DMS53 treated with DMSO at 0.1 percent for 48 hours (cell line): Measurements from ENCODE around the gene MAML2.

Experiments
- DNase-seq: peaks from one replicate; lab custom pipeline; 2025; ENCODE audit not compliant: unreplicated experiment; lab: John Stamatoyannopoulos, UW

MAML2 gene

DNA sequence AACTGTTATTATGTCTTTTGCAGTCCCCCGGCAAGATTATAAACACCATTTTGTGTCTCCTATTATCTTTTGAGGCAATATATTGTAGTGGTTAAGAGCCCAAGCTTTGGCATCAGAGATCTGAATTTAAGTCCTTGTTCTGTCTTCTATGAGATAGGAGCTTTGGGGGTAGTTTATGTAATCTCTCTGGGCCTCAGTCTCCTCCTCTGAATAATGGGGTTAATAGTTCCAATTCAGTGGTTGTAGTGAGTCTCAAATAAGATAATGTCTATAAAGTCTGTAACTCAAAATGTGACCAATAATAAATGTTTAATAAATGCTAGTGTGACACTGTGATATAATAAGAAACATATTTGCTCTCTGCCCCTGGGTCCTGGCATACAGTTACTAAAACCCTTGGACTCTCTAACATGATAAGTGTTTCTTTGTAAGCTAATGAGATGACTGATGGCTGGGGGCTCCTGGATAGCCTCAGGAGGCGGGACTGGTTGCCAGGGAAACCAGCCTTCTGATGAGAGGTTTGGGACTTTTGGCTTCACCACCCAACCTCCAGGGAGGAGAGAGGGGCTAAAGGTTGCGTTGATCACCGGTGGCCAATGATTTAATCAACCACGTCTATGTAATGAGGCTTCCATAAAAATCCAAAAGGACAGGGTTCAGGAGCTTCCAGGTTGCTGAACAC is 235.7 kb downstream of the MAML2 start:
- no peak for DNase-seq

DNA sequence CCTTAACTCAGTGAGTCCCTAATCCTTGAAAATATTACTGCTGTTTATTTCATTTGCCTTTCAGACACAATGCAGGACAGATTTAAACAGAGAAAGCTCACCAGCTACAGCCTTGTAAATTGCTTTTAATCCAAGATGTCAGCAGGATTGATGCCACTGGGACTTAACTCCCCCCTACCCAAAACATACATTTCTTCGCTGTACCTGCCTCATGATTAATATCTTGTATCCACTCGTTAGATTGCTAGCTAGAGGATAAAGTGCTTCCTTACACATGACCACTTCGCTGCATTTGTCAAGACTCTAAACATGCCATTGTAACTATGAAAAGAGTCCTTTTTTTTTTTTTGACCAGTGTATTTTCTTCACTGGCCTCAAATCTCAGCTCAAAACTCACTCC is 236.3 kb downstream of the MAML2 start:
- no peak for DNase-seq

DNA sequence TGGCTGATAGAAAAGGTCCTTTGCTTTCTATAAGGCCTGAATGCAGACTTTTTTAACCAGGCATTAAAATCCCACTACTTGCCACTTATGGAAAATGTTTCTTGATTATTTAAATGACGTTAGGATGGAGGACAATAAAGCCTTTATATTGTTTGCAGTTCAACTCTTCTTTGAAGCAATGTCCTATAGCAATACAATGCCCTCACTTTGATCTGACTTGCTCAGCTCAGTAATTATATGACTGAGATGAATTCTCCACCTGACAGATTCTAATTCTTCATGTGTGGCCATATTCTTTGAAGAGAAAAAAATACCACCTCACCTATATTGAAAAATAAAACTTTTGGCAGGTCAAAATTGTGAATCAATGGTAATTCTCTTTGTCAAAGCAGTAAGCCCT is 237.1 kb downstream of the MAML2 start:
- DNase-seq = no peak

DNA sequence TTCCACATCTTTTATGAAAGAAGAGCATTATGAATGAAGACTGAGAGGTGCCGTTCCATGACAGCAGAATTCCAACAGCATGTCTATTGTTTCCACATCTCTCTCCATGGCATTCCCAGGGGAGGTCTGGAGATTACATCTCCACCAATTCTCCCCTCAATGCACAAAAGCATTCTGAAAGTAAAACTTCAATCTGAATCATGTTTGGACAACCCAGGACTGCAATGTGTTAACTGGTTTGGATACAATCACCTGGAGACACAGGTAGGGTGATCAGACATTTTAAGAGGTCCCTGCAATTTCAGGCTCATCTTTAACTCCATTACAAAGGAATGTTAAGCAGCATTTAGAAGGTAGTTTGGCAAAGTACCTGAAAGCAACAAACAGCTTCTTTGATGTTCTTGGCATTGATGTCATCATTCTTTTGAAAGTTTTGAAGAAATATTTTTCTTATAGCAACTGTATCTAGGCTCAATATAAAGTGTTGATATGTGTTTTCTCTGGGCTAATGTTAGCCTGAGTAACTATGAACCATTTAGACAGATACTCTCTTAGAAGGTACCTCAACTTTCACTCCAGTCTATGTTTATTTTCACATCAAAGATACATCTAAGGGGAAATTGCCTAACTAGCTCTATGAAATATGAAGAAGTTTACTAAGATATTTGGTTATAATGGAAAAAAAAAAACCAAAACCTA is 237.6 kb downstream of the MAML2 start:
- DNase-seq = no peak

DNA sequence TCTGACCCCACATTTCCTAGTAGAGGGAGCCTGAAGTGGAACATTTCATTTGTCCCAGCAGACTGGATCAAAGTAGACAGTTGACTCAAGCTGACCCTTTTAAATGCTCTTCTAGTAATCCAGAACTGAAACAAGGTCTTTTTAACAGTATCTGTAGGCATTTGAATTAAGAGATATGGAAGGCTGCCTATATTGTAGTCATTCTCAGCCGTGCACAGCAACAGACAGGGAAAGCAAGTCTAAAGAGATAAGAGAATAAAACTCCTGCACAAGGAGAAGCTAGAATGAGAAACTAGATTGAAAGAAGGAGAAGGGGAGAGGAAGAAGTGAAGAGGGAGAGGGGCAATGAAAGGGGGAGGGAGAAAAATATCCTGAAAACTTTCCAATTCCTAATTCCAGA is 238.5 kb downstream of the MAML2 start:
- DNase-seq = no peak

DNA sequence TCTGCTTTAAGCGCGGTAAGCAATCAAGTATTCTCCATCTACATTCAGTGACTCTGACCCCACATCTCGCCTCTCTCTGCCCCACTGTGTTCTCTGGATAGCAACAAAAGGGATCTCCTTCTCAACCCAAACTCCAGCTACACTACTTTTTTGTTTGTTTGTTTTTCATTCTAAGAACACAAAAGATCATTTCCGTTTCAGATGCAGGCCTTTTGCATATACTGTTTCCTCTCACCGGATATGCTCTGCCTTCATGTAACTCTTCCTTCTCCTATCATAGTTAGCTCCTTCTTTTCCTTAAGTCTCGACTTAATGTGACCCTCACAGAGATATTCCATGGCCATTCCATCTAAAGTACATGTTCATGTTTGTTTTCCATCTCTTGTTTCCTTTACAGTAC is 239.3 kb downstream of the MAML2 start:
- no peak for DNase-seq

DNA sequence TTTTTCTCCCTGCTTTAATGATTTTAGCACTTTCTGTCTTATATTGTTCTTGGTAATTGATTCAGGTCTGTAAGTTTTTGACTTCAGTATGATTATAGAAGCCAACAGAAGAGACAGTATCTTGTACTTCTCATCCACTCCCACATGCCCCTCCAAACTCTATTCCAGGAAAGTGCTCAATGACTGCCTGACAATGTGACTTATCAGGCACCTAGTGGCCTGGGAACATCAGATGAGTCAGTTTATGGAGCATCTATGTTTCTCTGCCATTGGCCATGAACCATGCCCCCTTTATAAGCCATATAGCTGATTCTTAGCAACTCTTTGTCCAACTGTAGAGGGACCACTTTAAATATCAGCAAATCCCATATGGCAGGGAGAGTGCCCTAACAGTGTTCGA is 239.9 kb downstream of the MAML2 start:
- no peak for DNase-seq

DNA sequence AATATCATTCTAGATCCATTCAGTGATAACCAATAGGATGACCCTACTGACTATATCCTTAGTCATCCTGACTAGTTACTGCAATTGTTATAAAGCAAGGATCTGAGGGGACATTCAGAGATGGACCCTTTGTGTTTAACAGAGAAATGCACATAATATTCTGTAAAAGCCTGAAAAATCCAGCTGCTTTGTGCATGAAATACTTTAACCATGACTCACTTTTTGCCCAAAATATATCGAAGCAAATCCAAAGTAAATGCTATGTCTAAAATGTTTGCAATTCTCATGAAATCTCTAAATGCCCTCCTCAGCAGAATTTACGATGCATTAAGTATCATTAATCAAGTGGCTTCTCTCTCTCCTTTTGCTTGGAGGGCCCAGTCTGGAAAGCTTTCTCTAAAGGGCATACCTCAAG is 240.3 kb downstream of the MAML2 start:
- no peak for DNase-seq

DNA sequence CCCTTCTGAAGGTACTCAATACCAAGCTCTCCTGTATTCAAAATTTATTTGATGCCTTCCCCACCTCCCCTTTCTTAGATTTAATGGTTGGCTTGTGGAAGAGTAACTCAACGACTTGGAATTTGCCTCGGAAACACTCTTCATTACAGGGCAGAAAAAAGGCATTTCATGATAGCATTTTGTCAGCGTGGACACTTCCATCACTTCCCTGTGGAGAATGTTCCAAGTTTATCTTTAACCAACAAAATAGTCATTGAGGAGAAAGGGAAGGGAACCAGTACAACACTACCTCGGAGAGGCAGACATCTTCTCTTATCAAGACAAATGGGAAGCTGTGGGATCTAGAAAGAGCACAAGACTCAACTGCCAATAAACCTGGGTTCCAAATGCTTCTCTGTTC is 241.8 kb downstream of the MAML2 start:
- DNase-seq = no peak

DNA sequence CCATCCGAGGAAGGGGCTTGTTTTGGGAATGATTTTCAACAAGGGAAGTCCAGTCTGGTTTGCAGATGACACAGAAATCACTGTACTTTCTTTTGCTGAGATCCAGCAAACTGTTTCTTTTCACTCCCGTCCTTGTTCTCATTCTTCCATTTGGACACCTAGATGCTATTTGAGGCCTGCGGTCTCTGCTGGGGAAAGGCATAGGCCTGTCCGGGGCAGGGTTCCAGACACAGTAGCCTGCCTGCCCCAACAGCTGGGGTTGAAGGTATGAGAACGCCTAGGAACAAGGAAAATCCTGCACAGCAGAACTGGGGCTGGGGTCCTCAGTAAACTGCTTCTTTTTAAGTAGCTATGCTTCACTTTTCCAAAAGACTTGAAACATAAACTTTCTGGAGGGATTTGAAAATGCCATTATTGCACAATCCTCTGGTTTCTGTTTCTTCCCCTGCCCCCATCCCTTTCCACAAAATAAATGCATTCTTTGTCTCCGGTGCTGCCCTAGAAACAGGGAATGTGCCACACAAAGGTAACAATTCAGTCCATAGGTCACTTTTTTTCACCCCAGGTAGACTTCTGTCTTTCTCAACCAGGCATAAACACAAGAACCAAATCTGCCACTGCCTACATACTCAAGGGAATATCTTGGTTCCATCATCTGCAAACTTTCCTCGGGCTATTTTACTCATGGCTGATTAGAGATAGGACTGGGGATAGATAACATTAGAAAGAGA is 244.3 kb downstream of the MAML2 start:
- DNase-seq = no peak

DNA sequence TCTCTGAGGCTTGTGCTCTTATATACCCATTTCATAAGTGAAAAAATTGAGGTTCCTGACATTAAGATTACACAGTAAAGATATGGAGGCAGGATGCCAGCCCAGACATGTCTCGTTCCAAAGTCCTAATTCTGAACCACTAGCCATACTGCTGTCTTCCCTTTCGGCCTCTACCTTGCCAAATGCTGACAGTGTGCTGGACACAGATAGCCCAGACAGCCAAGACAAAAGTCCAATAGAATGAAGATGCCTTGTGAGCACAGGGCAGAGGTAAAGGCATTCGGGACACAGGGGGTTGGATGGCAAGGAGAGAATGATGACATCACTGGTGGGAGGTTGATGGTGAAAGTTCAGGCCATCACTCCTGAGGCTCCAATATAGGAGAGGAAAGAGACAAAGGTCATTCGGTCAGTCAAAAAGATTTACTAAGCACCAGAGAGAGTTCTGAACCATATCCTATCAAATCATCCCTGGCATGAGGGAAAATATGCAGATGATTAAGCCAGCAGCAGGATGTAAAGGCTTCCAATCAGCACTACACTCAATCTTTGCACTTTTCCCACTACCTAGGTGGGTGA is 245.1 kb downstream of the MAML2 start:
- no peak for DNase-seq

DNA sequence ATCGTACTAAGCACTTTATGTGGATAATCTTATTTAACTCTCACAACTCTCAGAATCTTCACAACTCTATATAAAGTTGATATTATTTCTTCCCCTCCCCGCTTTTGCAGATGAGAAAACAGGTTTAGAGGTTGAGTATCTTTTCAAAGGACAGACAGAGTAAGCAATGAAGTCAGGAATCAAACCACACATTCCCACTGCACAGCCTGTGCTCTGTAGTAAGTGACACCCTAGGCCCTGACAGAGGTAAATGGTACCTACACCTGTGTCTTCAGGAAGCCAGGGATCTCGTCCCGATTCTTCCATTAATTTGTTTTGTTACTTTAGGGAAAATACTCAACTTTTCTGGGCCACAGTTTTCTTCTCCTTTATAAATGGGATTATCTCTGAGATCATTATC is 246.6 kb downstream of the MAML2 start:
- DNase-seq = no peak

DNA sequence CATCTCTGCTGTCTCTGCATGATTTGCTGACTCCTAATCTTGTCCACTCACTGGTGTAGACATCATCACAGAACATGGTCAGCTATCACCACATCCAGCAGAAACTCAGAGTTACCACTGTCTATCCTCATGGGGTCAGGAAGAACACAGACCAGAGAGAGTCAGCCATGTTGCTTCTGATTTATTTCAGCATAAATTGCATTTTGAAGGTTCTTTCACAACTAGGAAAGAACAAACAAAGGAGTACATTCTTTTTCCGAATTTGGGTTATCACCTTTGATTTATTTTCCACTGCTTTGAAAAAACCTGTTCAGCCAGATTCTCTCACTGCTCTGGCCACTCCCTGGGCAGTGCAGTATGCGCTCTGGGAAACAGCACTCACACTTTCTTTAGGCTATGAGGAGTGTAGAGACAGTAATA is 247.1 kb downstream of the MAML2 start:
- no peak for DNase-seq

DNA sequence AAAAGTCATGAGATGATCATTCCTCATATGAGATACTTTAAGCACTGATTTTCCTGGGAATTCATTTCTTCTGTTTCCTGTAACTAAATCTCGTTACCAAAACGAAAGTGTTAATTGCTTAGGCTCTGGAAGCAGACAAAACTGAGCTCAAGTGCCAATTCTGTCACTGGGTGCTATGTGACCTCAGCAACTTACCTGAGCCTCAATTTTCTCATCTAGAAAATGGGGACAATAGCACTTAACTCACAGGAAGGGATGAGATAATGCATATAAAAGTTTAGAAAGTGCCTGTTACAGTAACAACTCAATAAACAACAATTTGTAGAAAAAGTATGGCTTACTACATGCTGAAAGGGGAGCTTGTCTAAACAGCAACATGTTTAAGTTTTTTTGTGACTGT is 248.8 kb downstream of the MAML2 start:
- no peak for DNase-seq

DNA sequence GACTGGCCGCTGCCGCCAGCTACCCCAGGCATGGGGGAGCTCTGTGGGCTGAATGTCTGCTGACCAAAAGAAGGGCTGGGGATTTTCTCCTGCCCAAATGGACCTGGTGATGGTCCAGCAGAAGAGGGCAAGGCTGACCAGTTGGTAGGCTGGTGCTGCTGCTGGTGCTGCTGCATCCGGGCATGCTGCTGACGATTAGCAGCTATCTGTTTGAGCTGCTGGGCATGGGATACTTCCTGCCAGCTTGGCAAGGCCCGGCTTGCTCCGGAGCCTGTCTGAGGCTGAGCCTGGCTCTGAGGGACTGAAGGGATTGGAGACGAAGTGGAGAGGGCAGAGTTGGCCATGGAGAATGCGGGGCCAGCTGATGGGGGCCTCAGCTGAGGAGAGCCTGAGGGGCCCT is 250.5 kb downstream of the MAML2 start:
- no peak for DNase-seq

DNA sequence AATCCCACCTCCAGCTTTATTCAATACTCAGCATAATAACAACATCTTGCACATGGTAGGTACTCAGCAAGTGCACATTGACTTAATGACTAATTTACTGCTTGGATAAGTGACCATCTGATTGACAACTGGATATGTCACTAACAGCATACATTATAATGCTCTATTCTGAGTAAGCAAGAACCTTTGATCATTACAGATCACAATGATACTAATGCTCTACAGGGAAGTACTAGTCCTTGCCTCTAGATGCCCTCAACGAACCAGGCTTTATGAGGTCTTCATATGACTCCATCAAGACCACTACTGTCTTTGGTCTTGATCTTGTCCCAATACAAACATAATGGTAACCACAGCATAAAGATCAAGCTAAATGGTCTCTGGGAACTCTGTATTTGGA is 251.5 kb downstream of the MAML2 start:
- DNase-seq = no peak

DNA sequence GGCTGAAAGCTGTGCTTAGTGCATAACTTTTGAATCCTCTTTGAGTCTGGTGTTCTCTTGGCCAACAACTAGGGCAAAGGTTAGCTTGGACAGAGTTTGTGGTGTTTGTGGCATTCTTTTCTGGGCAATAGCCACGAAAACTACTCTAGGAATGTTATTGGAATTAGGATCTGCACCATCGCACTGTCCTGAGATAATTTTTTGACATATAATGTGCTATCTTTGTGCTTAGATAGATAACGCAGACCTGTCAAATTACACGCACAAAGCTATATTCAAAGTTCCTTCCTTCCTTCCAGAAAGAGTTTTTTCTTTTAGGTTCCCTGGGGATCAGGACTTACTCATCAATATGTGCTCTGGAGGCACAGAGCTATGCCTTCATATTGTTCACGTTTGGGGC is 252.3 kb downstream of the MAML2 start:
- DNase-seq = no peak

DNA sequence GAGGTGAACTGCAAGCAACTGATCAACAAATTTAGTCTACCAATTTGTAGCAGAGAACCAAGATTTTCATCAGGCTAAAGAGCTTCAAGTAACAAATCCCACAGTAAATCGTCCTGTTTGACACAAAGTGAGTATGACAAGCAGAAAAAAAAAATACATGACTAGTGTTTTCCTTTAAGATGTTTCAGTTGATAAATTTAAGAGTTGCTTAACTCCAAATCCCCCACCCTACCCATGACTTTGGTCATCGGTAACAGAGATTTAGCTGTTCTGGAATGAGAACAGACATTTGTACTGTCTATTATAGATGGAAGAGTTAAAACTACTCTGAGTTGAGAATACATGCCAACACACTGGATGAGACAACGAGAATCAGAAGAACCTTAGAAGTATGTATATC is 254.1 kb downstream of the MAML2 start:
- DNase-seq = no peak

DNA sequence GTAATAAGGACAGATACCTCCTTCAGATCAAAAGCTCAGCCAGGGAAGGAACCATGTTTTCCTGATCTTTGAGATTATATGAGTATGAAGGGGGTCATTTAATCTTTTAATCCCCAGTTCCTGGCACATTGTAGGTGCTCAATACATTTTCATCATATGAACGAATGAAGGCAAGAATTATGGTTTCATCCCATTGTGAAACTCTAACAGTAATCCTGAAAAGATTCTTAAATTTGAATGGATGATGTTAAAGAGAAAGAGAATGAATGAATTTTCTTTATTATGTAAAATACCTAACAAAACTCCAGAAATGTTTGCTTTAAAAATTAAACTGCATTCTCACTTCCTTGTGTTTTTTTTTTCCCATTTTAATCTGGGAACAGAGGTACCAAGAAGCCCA is 256.9 kb downstream of the MAML2 start:
- no peak for DNase-seq

DNA sequence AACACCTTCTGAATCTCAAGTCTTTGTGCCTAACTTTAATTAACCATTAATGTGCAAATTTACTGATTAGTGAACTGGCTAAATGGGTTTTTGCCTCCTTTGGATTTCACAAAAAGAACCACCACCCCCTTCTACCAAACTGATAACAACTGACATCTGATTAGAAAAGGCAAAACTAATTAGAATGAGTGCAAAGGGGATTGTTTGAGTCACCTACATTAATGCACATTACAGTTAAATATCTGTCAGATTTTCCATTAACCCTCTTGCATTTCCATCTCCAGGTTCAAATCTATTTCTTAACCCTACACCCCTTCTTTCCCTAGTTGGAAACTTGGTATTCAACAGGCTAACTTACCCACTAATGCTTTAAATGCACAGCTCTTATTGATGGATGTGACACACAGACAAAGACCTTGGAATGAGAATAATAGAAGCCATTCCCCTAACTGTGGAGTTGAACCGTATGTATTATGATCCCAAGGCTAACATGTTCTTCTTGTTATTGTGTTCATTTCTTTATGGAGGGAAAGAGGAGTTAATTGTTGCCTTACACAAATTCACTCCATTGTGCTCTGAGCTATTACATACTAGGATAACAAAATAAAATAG is 257.6 kb downstream of the MAML2 start:
- no peak for DNase-seq

DNA sequence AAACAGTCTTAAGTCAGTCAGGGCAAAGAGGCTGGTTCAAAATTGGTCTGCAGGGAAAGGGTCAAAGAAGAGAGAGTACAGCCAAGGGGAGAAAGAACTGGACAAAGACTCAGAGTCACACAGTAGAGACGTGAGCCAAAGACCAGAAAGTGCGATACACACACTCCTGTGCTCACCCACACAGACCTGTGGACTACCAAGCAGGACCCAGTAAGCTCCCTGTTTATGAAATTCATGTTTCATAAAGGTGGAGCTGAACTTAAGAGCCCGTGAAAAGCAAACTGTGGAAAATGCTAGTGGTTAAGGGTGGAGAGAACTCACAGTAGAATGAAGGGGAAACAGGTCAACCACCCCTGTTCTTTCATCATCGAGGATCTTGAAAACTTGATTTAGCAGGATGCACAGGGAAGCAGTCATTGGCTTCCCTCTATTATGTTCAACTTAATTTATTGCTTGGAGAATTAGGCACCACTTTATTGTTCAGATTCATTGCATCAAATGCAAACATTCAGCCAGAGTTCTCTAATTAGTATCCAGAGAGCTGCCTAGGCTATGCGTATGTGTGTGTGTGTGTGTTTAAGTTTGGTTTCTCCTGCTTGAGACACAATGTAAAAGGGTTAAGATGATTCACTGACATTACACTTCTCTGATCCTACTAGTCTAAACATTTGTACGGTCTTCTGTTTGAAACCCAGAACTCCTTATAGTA is 258.2 kb downstream of the MAML2 start:
- DNase-seq = no peak
